NCI-H1105 (cell line): ENCODE measurements around the gene GRIN2B.

Experiments used
- DNase-seq: peaks from one replicate; lab custom pipeline; 2025; lab: John Stamatoyannopoulos, UW

GRIN2B gene

DNA sequence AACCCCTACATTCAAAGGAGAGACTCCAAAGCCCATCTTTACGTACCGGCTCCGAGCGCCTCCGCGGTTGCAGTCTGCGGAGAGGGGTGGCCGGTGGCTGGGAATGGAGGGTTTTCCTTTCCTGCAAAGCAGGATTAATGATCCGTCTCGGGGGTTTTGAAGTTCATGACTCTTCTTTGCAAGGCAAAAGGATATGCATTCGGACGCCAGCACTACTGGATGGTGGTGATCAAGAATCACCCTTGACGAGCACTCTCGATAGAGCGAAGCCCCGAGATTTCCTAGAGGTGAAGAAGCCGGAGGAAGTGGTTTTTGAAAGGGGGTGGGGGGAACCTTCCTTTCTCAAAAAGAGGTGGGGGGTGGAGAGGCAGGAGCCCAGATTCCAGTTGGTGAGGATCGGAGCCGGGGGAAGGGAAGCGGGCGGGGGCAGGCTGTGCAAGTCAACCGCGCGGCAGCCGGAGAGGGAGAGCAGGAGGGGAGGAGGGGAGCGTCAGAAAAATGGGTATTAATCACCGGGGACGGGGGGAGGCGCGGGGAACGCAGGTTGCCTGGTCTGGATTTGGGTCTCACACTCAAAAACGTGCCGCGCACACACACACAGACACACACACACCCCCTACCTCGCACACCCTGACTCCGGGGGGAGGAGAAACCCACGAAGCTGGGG, at the start of gene GRIN2B:
Gene GRIN2B (minus strand): TSS at position 307 of the 667 bp plus-strand sequence. CDS start 115,394 bp downstream, outside the sequence.
- no peak for DNase-seq

DNA sequence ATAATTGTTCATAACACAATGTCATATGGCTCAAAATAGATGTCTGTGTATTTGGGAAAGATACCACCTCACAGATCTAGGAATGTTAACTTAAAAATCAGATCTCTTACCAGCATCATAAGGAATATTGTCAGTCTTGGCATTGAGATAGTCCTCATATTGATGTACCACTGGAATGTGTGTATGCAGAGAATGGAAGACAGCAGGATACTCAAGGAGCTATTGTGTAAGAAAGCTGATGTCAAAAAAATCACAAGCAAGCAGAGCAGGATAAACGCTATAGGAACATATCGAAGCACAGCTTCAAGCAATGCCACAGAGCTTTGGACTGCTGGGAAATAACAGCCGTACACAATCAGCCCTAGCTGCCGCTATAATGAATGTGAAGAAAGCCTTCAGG, 45.1 kb upstream of the GRIN2B start:
- no peak for DNase-seq

DNA sequence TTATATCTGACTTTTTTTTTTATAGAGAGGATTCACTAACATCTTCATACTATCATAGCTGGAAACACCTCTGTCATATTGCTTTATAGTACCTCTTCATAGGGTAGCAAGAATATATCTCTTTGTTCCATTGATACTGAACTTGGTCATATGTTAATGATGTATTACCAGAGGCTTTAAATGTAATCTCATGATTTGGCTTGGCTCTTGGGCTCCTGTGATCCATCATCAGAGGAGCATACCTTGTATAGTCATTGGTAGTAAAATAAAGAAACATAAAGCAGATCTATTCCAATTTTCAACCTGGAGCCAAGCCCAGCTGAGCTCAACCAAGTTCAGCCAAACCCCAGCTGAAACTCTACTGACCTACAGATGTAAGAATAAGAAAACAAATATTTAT, 43.2 kb upstream of the GRIN2B start:
- DNase-seq, result no peak

DNA sequence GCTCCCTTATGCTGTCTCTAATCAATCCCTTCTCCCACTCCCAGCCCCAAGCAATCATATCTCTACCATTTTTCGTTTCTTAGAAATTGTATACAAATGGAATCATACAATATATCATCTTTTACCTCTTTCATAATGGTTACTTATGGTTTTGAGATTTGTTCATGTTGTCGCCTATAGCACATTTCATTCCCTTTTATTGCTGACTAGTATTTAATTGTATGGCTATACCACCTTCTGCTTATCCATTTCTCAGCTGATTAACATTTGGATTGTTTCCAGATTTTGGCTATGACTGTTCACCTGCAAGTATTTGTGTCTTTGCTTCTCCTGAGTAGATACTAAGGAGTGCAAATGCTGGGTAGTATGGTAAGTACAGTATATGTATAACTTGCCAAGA, 36.7 kb upstream of the GRIN2B start:
- no peak for DNase-seq

DNA sequence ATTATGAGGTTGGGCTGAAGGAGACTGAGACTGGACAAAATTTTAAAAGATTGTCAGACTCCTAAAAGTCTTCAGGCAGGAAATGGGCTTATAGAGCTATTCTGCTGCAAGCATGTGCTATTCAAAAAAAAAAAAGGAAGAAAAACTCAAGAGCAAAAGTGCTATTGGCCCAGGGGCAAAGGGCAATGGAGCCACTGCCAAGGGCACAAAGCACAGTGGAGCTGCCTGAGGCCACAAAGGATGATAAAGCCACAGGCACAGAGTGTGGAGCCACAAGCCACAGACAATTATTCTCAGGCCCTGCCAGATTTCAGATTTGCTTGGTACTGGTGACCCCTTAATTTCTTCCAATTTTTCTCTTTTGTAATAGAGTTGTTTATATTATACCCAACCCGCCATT, 29.6 kb upstream of the GRIN2B start:
- no peak for DNase-seq

DNA sequence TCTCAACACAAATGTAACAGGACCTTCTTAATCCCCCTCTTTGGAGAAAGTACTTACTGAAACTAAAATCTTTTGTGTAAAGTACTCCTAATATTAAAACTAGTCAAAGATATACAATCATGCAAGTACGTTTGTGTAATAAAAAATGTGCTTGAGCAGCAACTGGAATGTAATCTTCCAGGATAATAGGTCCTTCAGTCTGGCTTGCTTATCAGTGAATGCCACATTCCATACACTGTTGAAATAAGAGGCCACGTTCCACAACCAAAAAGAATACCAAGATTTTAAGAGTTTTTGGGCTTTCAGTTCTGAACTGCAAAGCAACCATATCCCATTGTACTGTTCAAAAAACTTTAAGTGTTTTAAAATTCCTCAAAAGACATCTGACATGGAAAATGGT, 26.2 kb upstream of the GRIN2B start:
- no peak for DNase-seq

DNA sequence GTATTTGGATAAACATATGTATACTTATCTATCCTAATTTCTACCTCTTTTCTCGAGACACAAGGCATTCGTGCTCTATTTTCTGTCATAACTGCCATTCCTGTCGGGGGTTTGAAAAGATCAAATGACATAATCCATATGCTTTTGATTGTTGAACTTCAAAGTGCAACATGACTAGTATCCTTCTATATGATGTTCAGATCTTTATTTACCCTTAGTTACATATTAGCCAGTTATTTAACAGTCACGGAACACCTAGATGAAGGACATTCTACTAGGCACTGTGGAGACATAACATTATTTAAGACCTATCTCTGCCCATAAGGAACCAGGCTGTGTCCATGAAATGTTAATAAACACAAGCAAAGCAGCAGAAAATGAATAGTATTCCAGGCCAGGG, 11.2 kb upstream of the GRIN2B start:
- DNase-seq, result no peak

DNA sequence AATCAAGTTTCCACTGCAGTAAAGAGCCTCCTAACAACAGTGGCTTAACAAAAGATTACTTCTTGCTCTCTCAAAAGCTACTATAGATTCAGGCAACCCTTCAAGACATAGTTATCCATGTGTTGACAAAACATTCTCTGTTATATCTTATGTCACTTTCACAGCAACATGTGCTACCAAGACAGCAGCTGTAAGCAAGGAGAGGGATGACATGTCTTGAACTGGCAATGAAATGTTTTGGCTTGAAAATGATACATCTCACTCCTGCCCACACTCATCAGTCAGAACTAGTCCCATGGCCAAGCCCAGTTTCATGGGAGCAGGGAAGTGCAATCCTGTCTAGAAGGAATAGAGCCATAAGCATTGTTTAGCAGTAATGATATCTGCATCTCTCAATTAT, 10.7 kb upstream of the GRIN2B start:
- DNase-seq, result no peak

DNA sequence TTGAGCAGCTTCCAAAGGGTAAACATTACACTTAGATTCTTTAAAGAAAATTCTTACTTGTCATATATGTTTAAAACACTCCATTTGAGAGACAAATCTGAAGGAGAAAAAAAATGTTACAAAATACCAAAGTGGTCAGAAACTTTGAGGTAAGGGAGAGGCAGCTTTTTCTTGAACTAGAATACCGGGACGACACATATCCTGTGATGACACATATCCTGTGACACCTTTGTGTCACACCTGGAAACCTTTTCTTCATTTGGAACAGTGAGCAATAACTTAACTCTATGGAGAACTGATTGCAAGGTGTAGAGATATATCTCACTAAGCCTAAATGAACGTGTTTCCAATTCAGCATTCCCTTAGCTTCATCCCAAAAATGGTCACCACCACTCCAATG, 4.6 kb upstream of the GRIN2B start:
- no peak for DNase-seq

DNA sequence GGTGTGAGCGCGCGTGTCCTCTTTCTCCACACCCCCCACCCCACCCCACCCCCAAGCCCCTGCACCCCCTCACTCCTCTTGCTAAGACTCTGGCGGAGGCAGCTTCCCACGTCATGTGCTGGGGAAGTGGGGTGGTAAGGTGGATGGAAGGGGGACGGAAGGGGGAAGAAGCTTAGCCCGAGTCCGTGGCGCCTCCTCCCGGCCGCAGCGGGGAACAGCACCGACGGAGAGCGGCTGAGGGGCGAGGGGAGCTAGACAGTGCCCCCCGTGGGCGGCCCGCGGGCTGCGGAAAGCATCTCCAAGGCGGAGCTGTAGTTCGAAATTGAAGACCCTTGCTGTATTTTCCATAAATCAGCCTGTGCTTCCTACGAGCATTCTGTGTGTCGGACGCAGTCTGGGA, 588 bp upstream of the GRIN2B start:
- no peak for DNase-seq

DNA sequence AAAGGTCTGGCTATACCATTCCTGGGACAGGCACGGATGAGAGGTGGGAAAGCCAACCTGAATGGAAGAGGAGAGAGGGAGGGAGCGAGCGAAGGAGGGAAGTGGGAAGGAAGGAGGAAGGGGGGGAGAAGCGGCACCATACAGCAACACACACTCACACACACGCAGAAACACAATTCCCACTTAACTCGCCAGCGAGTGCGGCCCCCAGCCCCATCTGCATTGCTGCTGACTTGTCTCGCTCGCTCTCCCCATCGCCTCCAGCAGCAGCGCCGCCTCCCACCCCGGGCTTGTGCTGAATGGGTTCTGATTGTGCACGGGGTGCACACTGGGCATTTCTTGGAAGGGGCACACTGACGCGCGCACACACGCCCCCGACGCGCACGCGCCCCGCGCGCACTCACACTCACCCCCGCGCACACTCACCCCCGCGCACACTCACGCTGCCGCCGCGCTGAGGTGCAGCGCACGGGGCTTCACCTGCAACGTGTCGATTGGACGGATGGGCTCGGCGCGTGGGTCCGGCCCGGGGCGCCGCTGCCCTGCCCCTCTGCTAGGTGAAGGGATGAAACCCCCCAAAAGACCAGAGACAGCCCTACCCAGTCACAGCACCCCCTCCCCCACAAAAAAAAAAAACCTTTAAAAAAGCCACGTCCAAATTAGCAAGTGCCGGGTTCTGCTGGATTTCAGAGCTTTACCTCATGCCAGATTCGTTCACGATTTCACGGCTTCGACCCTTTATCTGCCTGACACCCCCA, 685 bp downstream of the GRIN2B start:
- peak; percentile 42 for DNase-seq

DNA sequence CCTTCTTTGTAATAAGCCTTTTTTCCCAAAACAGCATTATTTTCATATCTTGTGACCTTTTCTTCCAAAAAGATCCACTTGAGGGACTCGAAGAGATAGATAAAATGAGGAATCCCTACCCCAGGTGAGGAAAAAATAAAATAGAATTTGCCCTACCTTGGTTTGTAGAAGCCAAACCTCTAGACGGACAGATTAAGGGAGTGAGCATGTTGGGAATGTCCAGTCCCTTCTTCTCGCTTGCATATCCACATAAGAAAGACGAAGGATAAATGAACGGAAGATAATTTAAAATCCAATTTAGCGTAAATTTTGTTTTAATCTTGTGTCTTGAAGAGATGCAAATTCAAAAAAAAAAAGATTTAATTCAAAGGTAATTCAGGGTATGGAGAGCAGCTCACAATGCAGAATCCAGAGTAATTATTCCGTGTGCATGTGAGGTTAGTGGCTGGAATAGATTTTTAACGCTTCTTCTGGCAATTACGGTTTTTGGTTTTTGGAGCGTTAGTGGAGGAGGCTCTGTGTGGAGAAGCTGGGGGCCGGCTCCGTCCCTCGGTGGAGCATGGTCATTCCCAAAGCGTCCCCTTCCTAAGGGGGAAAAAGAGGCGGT, 1.5 kb downstream of the GRIN2B start:
- no peak for DNase-seq

DNA sequence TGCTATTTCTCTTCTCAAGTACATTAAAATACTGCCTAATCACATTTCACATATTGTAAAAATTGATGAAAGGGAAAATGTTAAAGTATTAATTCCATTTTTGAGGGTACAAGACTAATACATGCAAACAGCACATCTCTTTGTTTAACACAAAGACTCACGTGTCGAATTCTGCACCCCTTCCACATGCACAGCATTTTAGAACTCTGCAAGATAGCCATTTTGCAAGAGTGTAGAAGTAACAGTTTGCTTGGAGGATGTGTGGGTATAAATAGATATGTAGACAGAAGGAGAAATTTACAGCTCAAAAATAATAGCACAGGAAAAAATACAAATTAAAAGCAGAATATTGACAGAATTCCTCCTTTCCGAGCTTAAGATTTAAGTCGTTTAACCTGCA, 2.5 kb downstream of the GRIN2B start:
- no peak for DNase-seq

DNA sequence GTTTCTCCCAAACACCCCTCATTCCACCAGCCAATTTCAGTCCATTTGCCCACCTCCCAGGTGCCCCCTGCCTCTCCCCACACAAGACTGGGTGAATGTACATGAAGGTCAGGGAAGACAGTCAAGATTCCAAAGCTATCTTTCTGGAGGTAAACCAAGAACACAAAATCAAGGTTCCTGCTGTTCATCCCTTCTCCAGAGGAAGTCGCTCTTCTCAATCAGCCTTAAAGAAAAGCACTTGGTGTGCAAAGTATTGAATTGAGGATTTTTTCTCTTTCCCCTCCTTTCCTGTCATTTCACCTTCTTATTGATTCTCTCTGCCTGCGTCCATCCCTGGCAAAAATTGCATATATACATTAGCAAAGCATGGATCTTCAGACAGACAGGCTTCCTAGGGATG, 4.5 kb downstream of the GRIN2B start:
- no peak for DNase-seq

DNA sequence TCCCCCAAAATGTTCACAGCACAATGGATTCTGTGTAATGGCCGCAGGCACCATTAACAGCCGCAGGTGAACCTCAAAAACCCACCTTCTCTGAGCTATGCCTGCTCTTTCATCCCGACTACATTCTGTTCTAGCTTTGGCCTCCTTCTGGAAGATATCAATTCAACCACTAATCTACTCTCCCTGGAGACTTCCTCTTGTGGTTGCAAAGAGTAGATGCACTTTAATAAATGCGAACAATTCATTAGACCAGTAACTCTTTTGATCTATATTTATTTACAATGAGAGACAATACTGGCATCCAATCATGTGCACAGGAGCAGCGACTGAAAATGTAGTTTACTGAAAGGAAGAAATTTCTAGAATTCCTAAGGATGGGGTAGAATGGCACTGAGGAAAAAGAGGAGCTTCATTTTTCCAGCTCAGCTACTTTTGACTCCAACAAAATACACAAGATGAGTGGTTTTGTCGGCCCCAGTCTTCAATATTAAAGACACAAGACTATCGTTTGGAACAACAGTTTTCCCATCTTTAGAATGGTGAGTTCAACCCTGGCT, 5.3 kb downstream of the GRIN2B start:
- DNase-seq, result no peak

DNA sequence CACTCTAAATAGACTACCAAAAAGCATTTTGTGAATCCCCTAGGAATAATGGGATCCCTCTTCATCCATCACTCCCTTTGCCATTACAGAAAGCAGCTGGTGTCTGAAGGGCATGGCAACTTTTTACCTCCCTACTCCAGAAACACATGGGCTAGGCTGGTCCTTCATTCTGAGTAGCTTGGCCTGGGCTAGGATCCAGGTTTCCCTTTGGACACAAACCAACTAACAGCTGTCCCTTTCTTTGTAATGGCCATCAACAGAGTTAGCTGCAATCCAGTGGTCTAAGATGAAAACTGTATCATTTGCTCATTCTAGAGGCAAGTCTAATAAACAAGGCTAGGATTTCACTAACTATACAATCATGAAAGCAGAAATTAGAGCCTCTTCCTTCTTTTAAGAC, 7.4 kb downstream of the GRIN2B start:
- peak; percentile 16 for DNase-seq

DNA sequence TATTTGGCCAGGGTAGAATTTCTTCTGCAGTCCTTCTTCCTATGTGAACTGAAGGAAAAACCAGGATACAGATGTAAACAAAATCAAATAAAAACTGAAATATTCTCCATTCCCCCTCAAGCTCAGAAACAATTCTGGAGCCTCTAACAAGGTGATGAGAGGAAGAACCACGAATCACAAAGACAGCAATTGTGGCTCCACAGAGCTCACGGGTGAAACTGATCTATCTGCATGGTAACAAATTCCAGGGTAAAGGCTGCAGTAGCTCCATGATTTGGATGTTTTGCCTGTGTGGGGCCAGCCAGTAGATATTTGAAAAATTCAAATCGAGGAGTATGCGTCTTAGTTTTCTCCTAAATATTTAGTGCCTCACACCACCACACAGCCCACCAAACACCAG, 10.6 kb downstream of the GRIN2B start:
- DNase-seq, result no peak

DNA sequence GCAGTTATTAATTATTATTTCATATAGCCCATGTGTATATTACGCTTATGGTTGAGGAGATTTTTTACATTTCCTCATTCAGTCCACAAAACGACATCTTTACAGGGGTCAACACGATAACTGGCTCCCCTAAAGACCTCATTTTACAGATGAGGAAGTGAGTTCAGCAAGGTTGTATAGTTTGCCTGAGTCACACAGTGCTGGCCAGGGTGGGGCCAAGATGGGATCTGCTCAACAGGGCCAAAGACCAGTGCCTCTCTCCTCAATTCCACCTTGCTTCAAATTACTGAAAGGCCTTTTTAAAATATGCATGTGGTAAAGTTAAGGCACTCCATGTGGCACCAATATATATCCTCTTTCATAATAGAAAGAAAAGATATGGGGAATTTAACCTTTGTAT, 13.1 kb downstream of the GRIN2B start:
- DNase-seq, result no peak

DNA sequence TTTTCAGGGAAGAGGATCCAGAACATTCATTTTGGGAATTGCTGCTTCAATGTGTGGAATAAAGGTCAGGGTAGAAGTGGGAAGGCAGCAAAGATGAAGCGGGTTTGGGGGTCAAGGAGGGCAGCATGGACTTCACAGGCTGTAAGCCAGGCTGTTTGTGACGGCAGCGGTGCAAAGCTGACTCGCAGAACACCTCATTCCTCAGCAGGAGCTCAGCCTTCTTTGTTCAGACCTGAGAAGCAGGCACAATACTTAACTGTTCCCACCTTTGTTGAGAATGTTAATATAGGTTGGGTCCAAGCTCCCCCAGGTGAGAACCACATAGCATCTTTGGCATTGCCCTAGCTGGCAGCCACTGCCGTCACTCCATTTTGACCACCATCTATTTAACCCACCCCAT, 16.7 kb downstream of the GRIN2B start:
- no peak for DNase-seq

DNA sequence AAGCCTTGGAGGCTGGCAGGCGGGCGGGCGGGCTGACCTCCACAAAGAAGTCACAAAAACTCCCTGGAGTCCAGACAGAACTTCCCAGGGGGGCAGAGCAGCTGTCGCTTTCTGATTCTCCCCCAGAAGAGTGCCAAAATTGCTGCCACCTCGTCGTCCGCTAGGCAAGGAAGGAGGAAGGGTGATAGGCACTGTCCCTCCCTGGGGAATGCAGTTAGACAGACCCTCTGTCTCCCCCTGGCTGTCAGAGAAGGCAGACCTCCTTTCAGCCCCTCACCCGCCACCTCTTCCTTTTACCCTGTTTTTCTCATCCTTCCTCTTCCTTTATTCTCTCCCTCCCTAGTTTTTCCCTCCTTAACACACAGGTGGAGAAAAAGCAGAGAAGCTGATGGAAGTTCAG, 18.7 kb downstream of the GRIN2B start:
- DNase-seq, result no peak

DNA sequence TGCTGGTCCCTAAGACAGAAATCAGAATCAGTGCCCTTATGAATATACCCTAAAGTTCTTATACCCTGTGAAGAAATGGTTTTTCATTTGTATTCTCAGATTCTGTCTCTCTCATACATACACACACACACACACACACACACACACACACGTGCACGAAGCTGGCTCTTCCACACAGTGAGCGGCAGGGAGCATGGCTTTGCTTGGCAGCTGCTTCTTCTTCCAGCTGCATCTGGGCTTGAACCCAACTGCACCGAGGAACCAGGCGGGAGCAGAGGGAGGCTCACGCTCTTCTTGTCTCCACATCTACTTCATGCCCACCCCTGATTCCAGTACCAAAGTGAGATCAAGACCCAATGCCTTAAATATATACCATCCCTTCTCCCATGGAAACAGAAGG, 19.4 kb downstream of the GRIN2B start:
- DNase-seq, result no peak

DNA sequence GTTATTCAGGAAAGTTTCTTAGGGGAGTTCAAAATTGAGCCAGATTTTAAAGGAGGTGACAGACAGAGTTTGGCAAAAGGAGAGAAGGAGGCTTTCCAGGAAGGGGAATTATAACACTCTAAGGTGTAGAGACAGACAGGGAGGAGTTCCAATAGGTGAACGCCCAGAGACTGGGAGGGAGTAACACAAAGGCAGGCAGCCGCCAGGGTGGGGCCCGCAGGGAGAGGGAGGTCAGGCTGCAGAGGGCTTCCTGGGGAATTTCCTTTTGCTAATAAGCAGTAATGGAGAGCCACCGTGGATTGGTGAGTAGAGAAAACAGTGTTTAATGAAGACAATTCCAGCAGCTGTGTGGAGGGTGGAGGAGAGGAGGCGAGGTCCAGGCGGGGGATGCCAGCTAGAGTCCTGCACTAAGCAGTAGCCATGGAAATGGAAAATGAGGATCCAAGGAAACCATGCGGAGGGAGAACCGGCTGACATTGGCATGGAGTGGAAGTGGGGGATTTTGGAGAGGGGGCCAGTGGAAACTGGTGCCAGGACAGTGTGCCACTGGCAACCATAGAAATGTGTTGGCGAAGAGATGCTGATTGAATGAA, 22.2 kb downstream of the GRIN2B start:
- no peak for DNase-seq

DNA sequence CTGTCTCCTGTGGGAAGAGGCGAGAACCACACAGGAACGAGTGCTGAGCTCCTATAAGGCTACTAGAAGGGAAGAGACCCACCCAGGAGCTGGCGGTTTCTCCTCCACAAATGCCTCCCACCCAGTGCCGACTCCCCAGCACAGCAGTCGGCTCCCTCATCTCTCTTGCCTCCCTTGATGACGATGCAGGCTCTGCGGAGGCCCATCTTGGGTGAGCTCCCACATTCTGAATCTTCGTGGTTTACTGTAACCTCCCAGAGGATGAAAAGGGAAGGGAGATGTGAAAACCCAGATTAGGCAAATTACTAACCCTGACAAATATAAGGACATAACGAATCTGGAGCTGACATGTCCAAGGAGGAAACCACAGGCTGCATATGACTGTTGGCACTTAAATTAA, 23.8 kb downstream of the GRIN2B start:
- no peak for DNase-seq
